CD4-positive, alpha-beta T cell (primary cell): ENCODE results near the gene SPATS2L. TPM values are rescaled to one million over a fixed set of nuclear protein-coding genes. Genes with fewer than 3 reads are reported as not detected.
A peak's percentile ranks its signal among the peaks of the same experiment; 100 is the strongest.

Experiments
- ATAC-seq: fragments of 200-7000 bp; cut with Tn5 transposase; one replicate; pipeline ENCODE4 v1.10.0; 2022; ENCODE audit warnings: mild to moderate bottlenecking; ENCODE audit not compliant: poor library complexity
- CTCF ChIA-PET: fragments of 350-600 bp; sonication (Branson Sonifier 250); formaldehyde crosslinking; loops from one replicate; lab custom pipeline; 2021; ENCODE audit warnings: antibody characterized with exemption, inconsistent platforms; lab: Charles Lee
- POLR2A ChIA-PET: fragments of 350-600 bp; sonication (Branson Sonifier 250); formaldehyde crosslinking; loops from one replicate; lab custom pipeline; 2021; ENCODE audit warnings: antibody characterized with exemption, inconsistent platforms; lab: Charles Lee
- DNase-seq, 14 experiments: peaks; one replicate each; pipeline ENCODE4 v3.0.0-alpha.2; 2013 to 2020; ENCODE audit warnings: mixed read lengths in 2 of 14
- H3K27ac ChIP-seq, 2 donors: one replicate each; pipeline versions ENCODE4 v1.5.1 to v1.7.0; 2013; ENCODE audit warnings: low read length in 2 of 2, low read depth in 1 of 2, mild to moderate bottlenecking in 1 of 2
- H3K27me3 ChIP-seq, 2 experiments: 1 replicate in 1 of 2; 2 replicates in 1 of 2; pipeline versions ENCODE4 v1.6.1 to v1.7.0; 2013; ENCODE audit warnings: low read length in 2 of 2, control low read depth in 1 of 2, mild to moderate bottlenecking in 1 of 2, moderate library complexity in 1 of 2; ENCODE audit not compliant: insufficient read depth in 2 of 2, control insufficient read depth in 1 of 2
- H3K36me3 ChIP-seq: one replicate; pipeline ENCODE4 v1.6.1; 2013; ENCODE audit warnings: low read length, control low read depth; ENCODE audit not compliant: insufficient read depth
- H3K4me1 ChIP-seq: one replicate; pipeline ENCODE4 v1.6.1; 2013; ENCODE audit warnings: low read length, control low read depth; ENCODE audit not compliant: insufficient read depth
- H3K4me3 ChIP-seq: one replicate; pipeline ENCODE4 v1.5.1; 2013; ENCODE audit warnings: mild to moderate bottlenecking, low read length, moderate library complexity
- H3K9me3 ChIP-seq, 2 experiments: 1 replicate in 1 of 2; 2 replicates in 1 of 2; pipeline versions ENCODE4 v1.6.1 to v1.7.0; 2013; ENCODE audit warnings: low read length in 2 of 2, mild to moderate bottlenecking in 2 of 2, control low read depth in 1 of 2, moderate library complexity in 1 of 2; ENCODE audit not compliant: control insufficient read depth in 1 of 2, insufficient read depth in 1 of 2
- H3K27ac Mint-ChIP-seq: one replicate; pipeline ENCODE4 v1.8.0; 2020; ENCODE audit warnings: mixed read lengths
- H3K27me3 Mint-ChIP-seq: one replicate; pipeline ENCODE4 v1.8.0; 2021; ENCODE audit warnings: mixed read lengths
- H3K36me3 Mint-ChIP-seq: one replicate; pipeline ENCODE4 v1.8.0; 2021; ENCODE audit warnings: low read depth, mixed read lengths
- H3K4me1 Mint-ChIP-seq: one replicate; pipeline ENCODE4 v1.8.0; 2021; ENCODE audit warnings: low read depth, mixed read lengths
- H3K4me3 Mint-ChIP-seq: one replicate; pipeline ENCODE4 v1.8.0; 2020; ENCODE audit warnings: mild to moderate bottlenecking, mixed read lengths
- H3K9me3 Mint-ChIP-seq: one replicate; pipeline ENCODE4 v1.8.0; 2020; ENCODE audit warnings: mixed read lengths
- CTCF ChIP-seq: fragments of 200-600 bp; IDR thresholded peaks from one replicate; pipeline ENCODE4 v1.8.0; 2022; ENCODE audit warnings: antibody characterized with exemption, mild to moderate bottlenecking
- intact Hi-C, 2 experiments: fragments of 100-400 bp; cut with DNase I in 1 of 2; cut with micrococcal nuclease in 1 of 2; formaldehyde crosslinking; loops; one replicate each; pipeline versions ENCODE4 v1.15.1 to v1.9.0; 2023 to 2025; cut with DNase I, micrococcal nuclease
- total RNA-seq, 174 experiments: library from RNA in 2 of 174; stranded (reverse) in 2 of 174; gene quantifications; one replicate each; pipeline ENCODE4 v1.2.3 and lab custom pipeline; 2021 to 2026

The SPATS2L gene
- total RNA-seq, 2 experiments from 2014 or later = 4.0 to 4.4 TPM

DNA sequence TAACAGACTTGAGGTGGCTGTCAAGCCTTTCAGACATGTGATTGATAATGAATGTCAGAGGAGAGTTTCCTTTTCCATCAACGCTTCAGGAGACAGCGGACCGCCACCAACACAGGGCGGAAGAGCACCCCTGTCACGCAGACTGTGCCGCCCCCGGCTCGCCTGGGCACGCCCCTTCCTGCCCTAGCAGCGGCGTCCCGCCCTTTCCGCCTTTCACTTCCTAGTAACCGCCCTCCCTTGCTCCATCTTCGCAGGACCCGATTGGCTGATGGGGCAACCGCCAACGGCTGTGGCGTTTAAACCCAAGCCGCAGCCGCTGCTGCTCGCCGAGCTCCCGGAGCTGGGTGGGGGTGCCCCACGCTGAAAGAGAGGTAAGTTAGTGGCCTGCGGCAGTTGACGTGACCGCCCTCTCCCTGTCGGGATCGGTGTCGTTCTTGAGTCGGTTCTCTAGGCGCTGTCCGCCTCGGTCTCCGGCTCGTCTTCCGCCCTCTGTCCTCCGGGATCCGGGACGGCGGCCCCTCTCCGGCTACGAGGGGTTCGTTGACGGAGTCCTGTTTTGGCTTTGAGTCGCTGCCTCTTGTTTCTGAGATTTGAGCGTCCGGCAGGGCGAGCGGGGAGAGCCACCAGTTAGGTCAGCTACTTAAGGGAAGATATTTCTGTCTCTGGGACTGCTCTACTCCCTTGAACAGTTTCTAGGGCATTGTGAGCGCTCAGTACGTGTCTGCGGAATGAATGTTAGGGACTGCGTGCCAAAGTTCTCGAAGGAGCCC, 219.6 kb downstream of the SPATS2L start, which contains the start of gene SGO2:
SGO2 (plus strand) TSS at position 326 of the 770 bp plus-strand sequence. CDS start 6,769 bp downstream, outside the sequence.
- H3K9me3 Mint-ChIP-seq = no peaks in the 10 kb centered on the region
- H3K4me1 Mint-ChIP-seq = peaks cover 13% of the 10 kb centered on the region
- peak within 1 kb of the TSS; percentile 71 for H3K4me3 ChIP-seq
- peak within 1 kb of the TSS; percentile 96 for H3K4me3 Mint-ChIP-seq
- H3K36me3 ChIP-seq = no peaks in the 10 kb centered on the region
- no peaks in the 10 kb centered on the region for H3K27me3 ChIP-seq
- DNase-seq = peak; percentile 90 to 98 (median 94)
- no peaks in the 10 kb centered on the region for H3K9me3 ChIP-seq
- ChIA-PET CTCF (interaction anchor here (1.0 to 2.9 kb wide), 3 partner anchors 14 to 187 kb away, joined by 3 to 31 read pairs (median 4); partner anchors contain the start of gene KCTD18), POLR2A (interaction anchor here (0.7 to 2.8 kb wide), 11 partner anchors 9 to 571 kb away, joined by 3 to 28 read pairs (median 5); partner anchors contain the start of genes CLK1, KCTD18, MAIP1 and TYW5)
- H3K27ac Mint-ChIP-seq = peak within 1 kb of the TSS; percentile 83
- peak; percentile 99 for ATAC-seq
- peaks cover 9% of the 10 kb centered on the region for H3K4me1 ChIP-seq
- intact Hi-C loops = loop anchor here (2.0 to 10.0 kb wide), 9 partner anchors 15 to 1849 kb away; partner anchors contain the start of genes ALS2 (in 1 of the 2), BMPR2 (in 1 of the 2), BZW1 (in 1 of the 2) and FZD7 (in 1 of the 2)
- H3K27me3 Mint-ChIP-seq = no peaks in the 10 kb centered on the region
- H3K36me3 Mint-ChIP-seq = no peaks in the 10 kb centered on the region
- H3K27ac ChIP-seq = peak within 1 kb of the TSS in 1 of 2 donors; percentile 0
- TF ChIP-seq CTCF = no peak

DNA sequence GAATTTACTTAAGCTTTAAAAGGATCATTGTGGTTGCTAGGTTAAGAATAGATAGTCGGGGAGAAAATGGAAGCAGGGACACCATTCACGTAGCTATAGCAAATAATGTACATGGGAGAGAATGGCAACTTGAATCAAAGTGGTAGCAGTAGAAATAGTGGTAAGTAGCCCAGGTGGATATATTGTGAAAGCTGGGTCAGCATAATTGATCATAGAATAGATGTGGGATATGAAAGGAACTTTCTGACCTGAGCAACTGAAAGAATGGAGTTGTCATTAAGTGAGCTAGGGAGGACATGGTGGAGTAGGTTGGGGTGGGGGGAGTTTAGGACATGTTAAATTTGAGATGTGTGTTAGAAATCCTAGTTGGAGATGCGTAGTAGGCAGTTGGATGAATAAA, 221.7 kb downstream of the SPATS2L start:
- Histone ChIP-seq H3K36me3 (no peaks in the 10 kb centered on the region), H3K27ac (no peak overlapping the region), H3K9me3 (no peaks in the 10 kb centered on the region), H3K27me3 (no peaks in the 10 kb centered on the region), H3K4me3 (no peak overlapping the region), H3K4me1 (peaks cover 9% of the 10 kb centered on the region)
- Mint-ChIP-seq H3K27ac (no peak overlapping the region), H3K27me3 (no peaks in the 10 kb centered on the region), H3K36me3 (no peaks in the 10 kb centered on the region), H3K9me3 (no peaks in the 10 kb centered on the region), H3K4me3 (no peak overlapping the region), H3K4me1 (peaks cover 13% of the 10 kb centered on the region)
- TF ChIP-seq CTCF = no peak
- ATAC-seq (no peak), DNase-seq (no peak)
- ChIA-PET CTCF (interaction anchor here (1.1 kb wide), 1 partner anchor 11 kb away, joined by 4 read pairs; no protein-coding TSS in a partner anchor), POLR2A (no interaction called here)
- intact Hi-C loops = loop anchor here (5.0 to 10.0 kb wide), 8 partner anchors 184 to 1847 kb away; partner anchors contain the start of genes ALS2 (in 1 of the 2), BMPR2 (in 1 of the 2), BZW1 (in 1 of the 2) and FZD7 (in 1 of the 2)

Other genes with a start within 250 kb of the SPATS2L start
- 10 to 100 TPM; 18.9 to 19.8 TPM for gene KCTD18, start 203.4 kb downstream of the SPATS2L start, total RNA-seq
- under 1 TPM; 0.64 to 0.74 TPM for gene SGO2, start 219.5 kb downstream of the SPATS2L start, total RNA-seq